Measurements from ENCODE around the gene PPIL6. TPM values are rescaled to one million over a fixed set of nuclear protein-coding genes. Genes with fewer than 3 reads are reported as not detected.
"Not testable (repeated sequence)": the region's sequence is repeated elsewhere in the genome, so short reads cannot be mapped to it uniquely, and the experiment has no call there.

PPIL6 gene
- total RNA-seq, 4 donors from 2014 or later = 1.9 to 9.0 (median 2.5) TPM

DNA sequence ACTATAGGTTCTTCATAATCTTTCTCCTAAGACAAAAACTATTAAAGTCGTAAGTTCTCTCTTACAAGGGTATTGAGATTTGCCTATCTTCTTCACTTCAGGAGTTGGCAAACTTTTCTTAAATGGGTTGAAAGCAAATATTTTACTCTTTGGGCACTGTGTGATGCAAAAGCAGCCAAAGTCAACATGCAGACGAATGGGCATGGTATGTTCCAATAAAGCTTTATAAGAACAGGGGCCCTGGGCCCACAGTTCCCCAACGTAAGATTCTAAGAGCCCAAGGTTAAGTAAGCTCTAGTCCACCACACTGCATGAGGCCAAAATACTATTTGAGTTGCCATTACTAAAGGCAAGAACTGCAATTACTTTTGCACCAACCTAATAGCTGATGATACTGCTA is 69.6 kb downstream of the PPIL6 start:
- TF ChIP-seq POLR2AphosphoS5 (IDR thresholded peaks at IDR 0.05) (no peak), POLR2A (IDR thresholded peaks at IDR 0.05) (no peak), EP300 (IDR thresholded peaks at IDR 0.05) (no peak)
- TF ChIP-seq, protein P1, sequence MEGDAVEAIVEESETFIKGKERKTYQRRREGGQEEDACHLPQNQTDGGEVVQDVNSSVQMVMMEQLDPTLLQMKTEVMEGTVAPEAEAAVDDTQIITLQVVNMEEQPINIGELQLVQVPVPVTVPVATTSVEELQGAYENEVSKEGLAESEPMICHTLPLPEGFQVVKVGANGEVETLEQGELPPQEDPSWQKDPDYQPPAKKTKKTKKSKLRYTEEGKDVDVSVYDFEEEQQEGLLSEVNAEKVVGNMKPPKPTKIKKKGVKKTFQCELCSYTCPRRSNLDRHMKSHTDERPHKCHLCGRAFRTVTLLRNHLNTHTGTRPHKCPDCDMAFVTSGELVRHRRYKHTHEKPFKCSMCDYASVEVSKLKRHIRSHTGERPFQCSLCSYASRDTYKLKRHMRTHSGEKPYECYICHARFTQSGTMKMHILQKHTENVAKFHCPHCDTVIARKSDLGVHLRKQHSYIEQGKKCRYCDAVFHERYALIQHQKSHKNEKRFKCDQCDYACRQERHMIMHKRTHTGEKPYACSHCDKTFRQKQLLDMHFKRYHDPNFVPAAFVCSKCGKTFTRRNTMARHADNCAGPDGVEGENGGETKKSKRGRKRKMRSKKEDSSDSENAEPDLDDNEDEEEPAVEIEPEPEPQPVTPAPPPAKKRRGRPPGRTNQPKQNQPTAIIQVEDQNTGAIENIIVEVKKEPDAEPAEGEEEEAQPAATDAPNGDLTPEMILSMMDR (IDR thresholded peaks at IDR 0.05) = no peak
- H3K27me3 ChIP-seq = no peaks in the 10 kb centered on the region
- WGBS, 2 donors (ENCODE audit: low coverage in 1 of 2) = 50 to 74% methylated on average over 2 to 3 of the region's 3 CpGs
- peaks cover 6 to 89% of the 10 kb centered on the region in 2 donors for H3K36me3 ChIP-seq
- no peak overlapping the region for H3K4me3 ChIP-seq
- H3K9me3 ChIP-seq = no peaks in the 10 kb centered on the region
- no peak overlapping the region for H3K27ac ChIP-seq
- ATAC-seq = no peak
- H3K4me1 ChIP-seq = peaks cover 0 to 47% (median 3%) of the 10 kb centered on the region in 3 donors

DNA sequence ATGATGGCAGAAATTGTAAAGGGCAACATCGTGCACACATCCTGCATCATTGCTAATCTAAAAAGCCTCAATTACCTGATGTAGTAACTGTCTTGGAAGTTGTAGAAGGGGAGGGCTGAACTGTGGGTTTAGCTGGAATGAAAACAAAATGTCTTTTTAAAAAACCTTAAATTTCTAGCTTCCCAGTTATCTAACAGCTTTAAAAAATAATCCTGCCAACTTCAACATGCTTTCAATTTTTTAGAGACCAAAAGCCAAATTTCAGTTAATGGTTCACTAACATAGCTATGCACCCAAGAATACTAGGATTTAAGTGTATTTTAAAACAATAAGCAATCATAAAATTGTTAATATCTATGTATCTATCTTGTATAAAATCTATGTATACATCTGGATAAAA is 70.1 kb downstream of the PPIL6 start:
- no peaks in the 10 kb centered on the region for H3K9me3 ChIP-seq
- no peaks in the 10 kb centered on the region for H3K27me3 ChIP-seq
- TF ChIP-seq EP300 (IDR thresholded peaks at IDR 0.05) (no peak), POLR2A (IDR thresholded peaks at IDR 0.05) (no peak)
- TF ChIP-seq, protein P1 (IDR thresholded peaks at IDR 0.05) = no peak
- H3K4me1 ChIP-seq = peaks cover 0 to 47% (median 3%) of the 10 kb centered on the region in 3 donors
- WGBS, 2 donors (ENCODE audit: low coverage in 1 of 2) = 52 to 75% methylated on average over 1 of the region's 1 CpG
- ATAC-seq = no peak
- no peak overlapping the region for H3K4me3 ChIP-seq
- H3K36me3 ChIP-seq = peaks cover 6 to 89% of the 10 kb centered on the region in 2 donors
- no peak overlapping the region for H3K27ac ChIP-seq

DNA sequence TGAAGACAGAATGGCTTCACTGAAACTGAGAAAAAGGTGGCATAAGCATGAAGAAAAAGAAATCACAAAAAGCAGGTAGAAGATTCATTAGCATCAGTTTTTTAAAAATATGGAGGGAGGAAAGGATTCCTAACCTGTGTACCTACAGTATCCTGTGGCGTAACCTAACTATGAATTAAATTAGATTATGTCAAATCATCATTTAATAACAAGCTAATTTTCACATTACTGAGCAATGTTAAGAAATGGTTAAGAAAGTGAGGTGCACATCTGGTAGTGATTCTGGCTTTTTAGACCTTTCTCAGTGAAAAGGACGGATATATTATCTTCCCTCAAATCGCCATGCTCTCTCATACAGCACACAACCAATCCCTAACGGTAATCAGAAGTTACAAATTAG is 70.7 kb downstream of the PPIL6 start:
- peaks cover 4 to 89% of the 10 kb centered on the region in 2 donors for H3K36me3 ChIP-seq
- H3K27me3 ChIP-seq = no peaks in the 10 kb centered on the region
- peaks cover 0 to 47% (median 3%) of the 10 kb centered on the region in 3 donors for H3K4me1 ChIP-seq
- no peak overlapping the region for H3K27ac ChIP-seq
- no peak overlapping the region for H3K4me3 ChIP-seq
- no peaks in the 10 kb centered on the region for H3K9me3 ChIP-seq
- ATAC-seq = no peak
- TF ChIP-seq, protein P1 (IDR thresholded peaks at IDR 0.05) = no peak
- TF ChIP-seq EP300 (IDR thresholded peaks at IDR 0.05) = no peak
- TF ChIP-seq POLR2A (IDR thresholded peaks at IDR 0.05) = no peak
- TF ChIP-seq POLR2AphosphoS5 (IDR thresholded peaks at IDR 0.05) = no peak
- 81 to 90% methylated on average over 4 of the region's 4 CpGs for WGBS, 2 donors (ENCODE audit: low coverage in 1 of 2)

DNA sequence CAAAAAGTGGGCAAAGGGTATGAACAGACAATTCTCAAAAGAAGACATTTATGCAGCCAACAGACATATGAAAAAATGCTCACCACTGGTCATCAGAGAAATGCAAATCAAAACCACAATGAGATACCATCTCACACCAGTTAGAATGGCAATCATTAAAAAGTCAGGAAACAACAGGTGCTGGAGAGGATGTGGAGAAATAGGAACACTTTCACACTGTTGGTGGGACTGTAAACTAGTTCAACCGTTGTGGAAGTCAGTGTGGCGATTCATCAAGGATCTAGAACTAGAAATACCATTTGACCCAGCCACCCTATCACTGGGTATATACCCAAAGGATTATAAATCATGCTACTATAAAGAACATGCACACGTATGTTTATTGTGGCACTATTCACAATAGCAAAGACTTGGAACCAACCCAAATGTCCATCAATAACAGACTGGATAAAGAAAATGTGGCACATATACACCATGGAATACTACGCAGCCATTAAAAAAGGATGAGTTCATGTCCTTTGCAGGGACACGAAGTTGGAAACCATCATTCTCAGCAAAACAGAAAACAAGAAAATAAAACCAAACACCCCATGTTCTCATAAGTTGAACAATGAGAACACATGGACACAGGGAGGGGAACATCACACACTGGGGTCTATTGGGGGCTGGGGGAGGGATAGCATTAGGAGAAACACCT is 75.9 kb downstream of the PPIL6 start:
- not testable (repeated sequence) for H3K27ac ChIP-seq
- H3K36me3 ChIP-seq = peaks cover 0 to 96% of the 10 kb centered on the region in 2 donors
- WGBS, 2 donors (ENCODE audit: low coverage in 1 of 2) = 91 to 92% methylated on average over 4 to 5 of the region's 5 CpGs

DNA sequence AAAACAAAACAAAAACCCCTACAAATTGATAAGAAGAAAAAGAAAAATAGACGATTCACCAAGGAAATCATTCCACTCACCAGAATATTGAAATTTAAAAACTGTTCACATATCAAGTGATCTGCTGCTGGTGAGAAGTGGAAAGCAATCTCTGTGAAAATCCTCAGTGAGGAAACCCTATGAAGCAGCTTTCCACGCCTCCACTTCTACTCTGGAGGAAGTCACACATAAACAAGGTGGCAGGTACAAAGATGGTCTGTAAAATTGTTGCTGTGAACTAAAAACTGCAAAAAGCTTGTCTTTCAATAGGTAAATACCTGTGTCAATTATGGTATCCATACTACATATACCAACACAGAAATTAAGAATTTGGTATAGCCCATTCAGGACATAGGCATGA is 76.7 kb downstream of the PPIL6 start:
- TF ChIP-seq POLR2AphosphoS5 (IDR thresholded peaks at IDR 0.05) (no peak), EP300 (IDR thresholded peaks at IDR 0.05) (no peak), POLR2A (IDR thresholded peaks at IDR 0.05) (no peak)
- TF ChIP-seq, protein P1 (IDR thresholded peaks at IDR 0.05) = no peak
- Histone ChIP-seq H3K9me3 (no peaks in the 10 kb centered on the region), H3K4me1 (peaks cover 0 to 9% (median 0%) of the 10 kb centered on the region in 3 donors), H3K27ac (no peak overlapping the region), H3K4me3 (no peak overlapping the region), H3K27me3 (no peaks in the 10 kb centered on the region), H3K36me3 (peaks cover 0 to 96% of the 10 kb centered on the region in 2 donors)
- WGBS, 2 donors (ENCODE audit: low coverage in 1 of 2) = 85 to 100% methylated on average over 1 to 2 of the region's 2 CpGs
- ATAC-seq = no peak

More for the DNA sequence above, 75.9 kb downstream of the PPIL6 start:
- not testable (repeated sequence) for H3K4me3 ChIP-seq, ATAC-seq, H3K27me3 ChIP-seq, H3K4me1 ChIP-seq, H3K9me3 ChIP-seq

Measured in gastroesophageal sphincter (tissue), 4 donors.